ENCODE results near the gene TCFL5. TPM values are rescaled to one million over a fixed set of nuclear protein-coding genes. Genes with fewer than 3 reads are reported as not detected.
A peak's percentile ranks its signal among the peaks of the same experiment; 100 is the strongest.

TCFL5 gene
- total RNA-seq, 1 experiment from 2014 or later: 10.8 TPM

DNA sequence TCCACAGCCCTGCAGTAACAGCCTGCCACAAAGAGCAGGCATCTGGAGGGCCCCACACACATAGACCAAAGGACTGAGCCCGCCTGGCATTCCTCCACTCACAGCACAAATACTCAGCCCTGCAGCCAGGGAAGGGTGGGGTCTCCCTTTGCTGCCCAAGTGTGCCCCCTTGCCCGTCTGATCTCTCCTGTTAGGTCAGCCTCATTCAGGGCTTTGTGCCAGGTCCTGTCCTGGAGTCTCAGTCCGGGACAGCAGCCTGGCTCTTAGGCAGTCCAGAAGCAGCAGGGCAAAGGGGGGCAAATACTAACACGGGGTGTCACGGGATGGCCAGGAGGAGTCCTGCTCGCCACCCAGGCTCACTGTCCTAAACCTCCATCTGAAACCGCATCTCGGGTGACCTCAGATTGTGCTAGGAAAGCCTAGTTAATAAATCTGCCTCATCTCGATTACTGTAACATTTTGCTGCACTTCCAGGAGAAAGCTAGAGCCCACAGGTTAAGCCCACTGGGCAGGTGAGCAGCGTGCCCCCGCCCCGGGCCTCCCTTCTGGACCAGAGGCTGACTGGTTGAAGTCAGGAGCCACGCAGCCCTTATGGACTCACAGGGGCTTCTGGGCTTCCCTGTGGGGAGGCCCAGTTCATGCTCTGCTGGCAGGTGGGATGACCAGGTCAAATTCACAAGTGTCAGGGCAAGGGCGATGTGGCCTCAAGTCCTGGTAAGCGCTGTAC is 60.2 kb downstream of the TCFL5 start:
- no TSS peak for BruUV-seq (replicated peaks)
- H3K4me3 Mint-ChIP-seq (ENCODE audit: unreplicated experiment): no peak overlapping the region
- ChIA-PET CTCF (interaction anchor here (0.5 kb wide), 1 partner anchor 172 kb away, joined by 3 read pairs; no protein-coding TSS in a partner anchor), POLR2A (interaction anchor here (0.7 kb wide), 1 partner anchor 30 kb away, joined by 3 read pairs; no protein-coding TSS in a partner anchor)
- H3K27me3 Mint-ChIP-seq (ENCODE audit: insufficient read depth, unreplicated experiment): no peaks in the 10 kb centered on the region
- H3K36me3 Mint-ChIP-seq (ENCODE audit: insufficient read depth, unreplicated experiment): peaks cover 34% of the 10 kb centered on the region
- intact Hi-C loops (cut with micrococcal nuclease): no loop called here
- peaks cover 10% of the 10 kb centered on the region for H3K4me1 Mint-ChIP-seq (ENCODE audit: insufficient read depth, unreplicated experiment)
- no peak overlapping the region for H3K27ac Mint-ChIP-seq (ENCODE audit: low read depth, unreplicated experiment)
- TF ChIP-seq, protein P1, sequence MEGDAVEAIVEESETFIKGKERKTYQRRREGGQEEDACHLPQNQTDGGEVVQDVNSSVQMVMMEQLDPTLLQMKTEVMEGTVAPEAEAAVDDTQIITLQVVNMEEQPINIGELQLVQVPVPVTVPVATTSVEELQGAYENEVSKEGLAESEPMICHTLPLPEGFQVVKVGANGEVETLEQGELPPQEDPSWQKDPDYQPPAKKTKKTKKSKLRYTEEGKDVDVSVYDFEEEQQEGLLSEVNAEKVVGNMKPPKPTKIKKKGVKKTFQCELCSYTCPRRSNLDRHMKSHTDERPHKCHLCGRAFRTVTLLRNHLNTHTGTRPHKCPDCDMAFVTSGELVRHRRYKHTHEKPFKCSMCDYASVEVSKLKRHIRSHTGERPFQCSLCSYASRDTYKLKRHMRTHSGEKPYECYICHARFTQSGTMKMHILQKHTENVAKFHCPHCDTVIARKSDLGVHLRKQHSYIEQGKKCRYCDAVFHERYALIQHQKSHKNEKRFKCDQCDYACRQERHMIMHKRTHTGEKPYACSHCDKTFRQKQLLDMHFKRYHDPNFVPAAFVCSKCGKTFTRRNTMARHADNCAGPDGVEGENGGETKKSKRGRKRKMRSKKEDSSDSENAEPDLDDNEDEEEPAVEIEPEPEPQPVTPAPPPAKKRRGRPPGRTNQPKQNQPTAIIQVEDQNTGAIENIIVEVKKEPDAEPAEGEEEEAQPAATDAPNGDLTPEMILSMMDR (IDR thresholded peaks at IDR 0.05; ENCODE audit: unreplicated experiment): no peak
- DNase-seq (ENCODE audit: unreplicated experiment): no peak
- H3K9me3 Mint-ChIP-seq (ENCODE audit: unreplicated experiment): no peaks in the 10 kb centered on the region

DNA sequence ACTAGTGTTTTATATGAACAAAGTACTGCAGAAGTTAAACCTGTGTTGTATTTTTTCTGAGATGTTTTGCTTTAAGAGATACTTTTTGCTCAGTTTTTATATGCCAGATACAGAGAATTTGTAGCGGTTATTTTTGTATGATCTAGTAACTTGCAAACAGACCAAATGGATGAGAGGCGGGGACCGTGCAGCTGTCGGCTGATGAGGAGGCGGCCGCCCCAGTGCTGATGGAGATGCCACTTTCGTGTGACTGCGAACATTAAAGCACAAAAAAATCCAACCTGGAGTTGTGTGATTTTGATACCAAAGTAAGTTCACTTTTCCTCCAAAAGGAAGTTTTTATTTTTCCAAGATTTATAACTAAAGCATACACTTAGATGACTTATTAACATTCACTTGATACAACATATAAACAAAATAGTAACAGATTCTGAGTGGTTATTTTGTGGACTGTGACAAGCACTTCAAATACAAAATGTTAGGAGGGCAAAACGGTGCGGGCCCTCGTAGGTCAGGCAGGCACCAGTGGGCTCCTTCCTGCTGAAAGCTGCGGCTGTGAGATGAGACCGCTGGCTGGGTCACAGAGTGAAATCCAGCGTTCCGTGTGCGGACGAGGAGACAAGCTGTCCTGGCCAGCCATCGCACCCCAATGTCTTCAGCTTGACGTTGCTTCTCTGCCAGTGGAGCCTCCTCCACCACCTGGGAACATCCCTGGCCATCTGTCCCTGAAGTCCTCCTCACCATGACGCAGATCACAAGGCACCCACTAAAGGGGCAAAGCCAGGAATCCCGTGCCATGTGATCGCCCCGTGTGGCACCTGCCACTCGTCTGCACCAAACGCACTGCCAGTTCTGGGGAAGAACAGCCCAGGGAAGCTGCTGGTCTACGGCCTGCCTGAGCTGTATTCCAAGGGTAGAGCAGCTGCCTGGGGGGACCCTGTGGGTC is 61.0 kb downstream of the TCFL5 start:
- ChIA-PET CTCF (no interaction called here), POLR2A (no interaction called here)
- intact Hi-C loops (cut with micrococcal nuclease): no loop called here
- H3K27ac Mint-ChIP-seq (ENCODE audit: low read depth, unreplicated experiment): no peak overlapping the region
- H3K9me3 Mint-ChIP-seq (ENCODE audit: unreplicated experiment): no peaks in the 10 kb centered on the region
- H3K4me1 Mint-ChIP-seq (ENCODE audit: insufficient read depth, unreplicated experiment): peaks cover 5% of the 10 kb centered on the region
- TF ChIP-seq, protein P1 (IDR thresholded peaks at IDR 0.05; ENCODE audit: unreplicated experiment): no peak
- H3K36me3 Mint-ChIP-seq (ENCODE audit: insufficient read depth, unreplicated experiment): peaks cover 34% of the 10 kb centered on the region
- H3K4me3 Mint-ChIP-seq (ENCODE audit: unreplicated experiment): no peak overlapping the region
- no peaks in the 10 kb centered on the region for H3K27me3 Mint-ChIP-seq (ENCODE audit: insufficient read depth, unreplicated experiment)
- no peak for DNase-seq (ENCODE audit: unreplicated experiment)
- BruUV-seq (replicated peaks): no TSS peak

DNA sequence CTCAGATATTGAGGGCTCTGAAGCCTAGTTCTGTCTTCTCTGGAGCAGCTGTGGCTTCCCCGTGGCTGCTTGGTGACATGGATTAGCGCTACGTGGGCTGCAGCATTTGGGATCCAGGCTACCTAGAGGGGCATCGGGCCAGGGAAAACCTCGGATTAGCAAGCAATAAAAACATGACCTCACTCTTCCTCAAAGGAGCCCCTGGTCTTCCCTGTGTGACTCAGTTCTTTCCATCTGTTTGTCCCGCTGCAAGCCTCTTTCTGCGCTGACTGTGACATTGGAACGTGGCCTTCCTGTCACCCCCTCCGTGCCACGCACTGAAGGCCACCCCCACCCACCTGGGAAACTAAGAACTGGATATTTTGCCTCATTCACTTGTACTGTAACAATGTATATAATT is 61.7 kb downstream of the TCFL5 start:
- intact Hi-C loops (cut with micrococcal nuclease): no loop called here
- no peaks in the 10 kb centered on the region for H3K9me3 Mint-ChIP-seq (ENCODE audit: unreplicated experiment)
- ChIA-PET CTCF (no interaction called here), POLR2A (no interaction called here)
- no peaks in the 10 kb centered on the region for H3K27me3 Mint-ChIP-seq (ENCODE audit: insufficient read depth, unreplicated experiment)
- no TSS peak for BruUV-seq (replicated peaks)
- TF ChIP-seq, protein P1 (IDR thresholded peaks at IDR 0.05; ENCODE audit: unreplicated experiment): no peak
- peaks cover 5% of the 10 kb centered on the region for H3K4me1 Mint-ChIP-seq (ENCODE audit: insufficient read depth, unreplicated experiment)
- no peak for DNase-seq (ENCODE audit: unreplicated experiment)
- H3K36me3 Mint-ChIP-seq (ENCODE audit: insufficient read depth, unreplicated experiment): peaks cover 33% of the 10 kb centered on the region
- H3K4me3 Mint-ChIP-seq (ENCODE audit: unreplicated experiment): no peak overlapping the region
- no peak overlapping the region for H3K27ac Mint-ChIP-seq (ENCODE audit: low read depth, unreplicated experiment)

DNA sequence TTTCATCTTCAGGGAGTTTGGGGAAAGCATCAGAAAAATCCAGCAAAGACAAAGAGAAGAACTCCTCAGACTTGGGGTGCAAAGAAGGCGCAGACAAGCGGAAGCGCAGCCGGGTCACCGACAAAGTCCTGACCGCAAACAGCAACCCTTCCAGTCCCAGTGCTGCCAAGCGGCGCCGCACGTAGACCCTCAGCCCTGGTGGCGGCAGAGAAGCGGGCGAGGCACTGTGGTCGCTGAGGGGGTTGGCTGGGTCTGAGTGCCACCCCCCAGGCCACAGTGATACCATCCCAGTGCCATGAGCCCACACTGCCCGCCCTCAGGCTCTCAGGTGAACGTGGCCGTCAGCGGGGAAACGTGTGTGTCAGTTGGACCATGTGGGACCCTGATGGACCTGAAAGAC is 62.2 kb downstream of the TCFL5 start:
- H3K27me3 Mint-ChIP-seq (ENCODE audit: insufficient read depth, unreplicated experiment): no peaks in the 10 kb centered on the region
- H3K4me3 Mint-ChIP-seq (ENCODE audit: unreplicated experiment): no peak overlapping the region
- intact Hi-C loops (cut with micrococcal nuclease): no loop called here
- no peaks in the 10 kb centered on the region for H3K9me3 Mint-ChIP-seq (ENCODE audit: unreplicated experiment)
- TSS peak; percentile 27 for BruUV-seq (replicated peaks)
- CTCF ChIA-PET: interaction anchor here (1.5 kb wide), 1 partner anchor 9 kb away, joined by 15 read pairs; no protein-coding TSS in a partner anchor
- DNase-seq (ENCODE audit: unreplicated experiment): no peak
- TF ChIP-seq, protein P1 (IDR thresholded peaks at IDR 0.05; ENCODE audit: unreplicated experiment): no peak
- peaks cover 28% of the 10 kb centered on the region for H3K36me3 Mint-ChIP-seq (ENCODE audit: insufficient read depth, unreplicated experiment)
- no peak overlapping the region for H3K27ac Mint-ChIP-seq (ENCODE audit: low read depth, unreplicated experiment)
- POLR2A ChIA-PET: no interaction called here
- peaks cover 5% of the 10 kb centered on the region for H3K4me1 Mint-ChIP-seq (ENCODE audit: insufficient read depth, unreplicated experiment)

Data from MCF 10A (cell line).